EH (cell line): ENCODE results near the gene TFAP2C.
"Not testable (repeated sequence)": the region's sequence is repeated elsewhere in the genome, so short reads cannot be mapped to it uniquely, and the experiment has no call there.

Experiments used
- DNase-seq: peaks from one replicate; pipeline ENCODE4 v3.0.0-alpha.2; 2015; ENCODE audit warnings: low read depth

TFAP2C gene

GRCh38 chr20:56616716-56617115, 12.4 kb upstream of the TFAP2C start:
- no peak for DNase-seq

- DNase-seq = no peak
These were observed 11.6 kb upstream of the TFAP2C start for GRCh38 chr20:56617489-56617888.

GRCh38 chr20:56621730-56622129, 7.4 kb upstream of the TFAP2C start:
- DNase-seq = no peak

GRCh38 chr20:56623930-56624329, 5.2 kb upstream of the TFAP2C start:
- not testable (repeated sequence) for DNase-seq

- DNase-seq = no peak
These were observed 4.1 kb upstream of the TFAP2C start for GRCh38 chr20:56624786-56625681.

- DNase-seq = no peak
These were observed 3.3 kb upstream of the TFAP2C start for GRCh38 chr20:56625837-56626236.

- peak; percentile 37 for DNase-seq
These were observed 2.6 kb upstream of the TFAP2C start for GRCh38 chr20:56626367-56627121.

GRCh38 chr20:56627122-56628014, 1.7 kb upstream of the TFAP2C start:
- DNase-seq = no peak

- peak; percentile 16 for DNase-seq
These were observed 862 bp upstream of the TFAP2C start for GRCh38 chr20:56628015-56628872.

- DNase-seq = peak; percentile 34
These were observed 469 bp downstream of the TFAP2C start for GRCh38 chr20:56629464-56630085.

- peak; percentile 89 for DNase-seq
These were observed 984 bp downstream of the TFAP2C start for GRCh38 chr20:56630086-56630493.

- peak; percentile 69 for DNase-seq
These were observed 1.6 kb downstream of the TFAP2C start for GRCh38 chr20:56630506-56631317.

- DNase-seq = peak; percentile 27
These were observed 2.3 kb downstream of the TFAP2C start for GRCh38 chr20:56631318-56631989.

- peak; percentile 59 for DNase-seq
These were observed 2.9 kb downstream of the TFAP2C start for GRCh38 chr20:56631990-56632327.

- peak; percentile 19 for DNase-seq
These were observed 5.2 kb downstream of the TFAP2C start for GRCh38 chr20:56634307-56634706.

- DNase-seq = peak; percentile 11
These were observed 5.8 kb downstream of the TFAP2C start for GRCh38 chr20:56634735-56635385.

GRCh38 chr20:56636716-56637115, 7.6 kb downstream of the TFAP2C start:
- DNase-seq = peak; percentile 96

GRCh38 chr20:56637576-56637975, 8.5 kb downstream of the TFAP2C start:
- DNase-seq = no peak

- no peak for DNase-seq
These were observed 17.5 kb downstream of the TFAP2C start for GRCh38 chr20:56646599-56646998.
